Panc1 (cell line): ENCODE measurements around the gene ABHD15. TPM values are rescaled to one million over a fixed set of nuclear protein-coding genes. Genes with fewer than 3 reads are reported as not detected.

ENCODE experiments used
- ATAC-seq: fragments of 200-7000 bp; cut with Tn5 transposase; 2 replicates; pipeline ENCODE4 v1.9.1; 2020; ENCODE audit warnings: mild to moderate bottlenecking, moderate library complexity
- BruUV-seq: library from RNA; stranded (reverse); fragments of 400-500 nt; replicated peaks from 2 replicates; lab custom pipeline; 2021; lab: Mats Ljungman, UMichigan
- CTCF ChIA-PET: fragments of 300-600 bp; sonication (Branson Sonifier 250); formaldehyde crosslinking; loops from one replicate; lab custom pipeline; 2022; ENCODE audit warnings: antibody characterized with exemption; lab: Charles Lee
- POLR2A ChIA-PET: fragments of 300-600 bp; sonication (Branson Sonifier 250); formaldehyde crosslinking; loops from one replicate; lab custom pipeline; 2022; ENCODE audit warnings: antibody characterized with exemption; lab: Charles Lee
- DNase-seq: peaks from one replicate; pipeline ENCODE4 v3.0.0-alpha.2; 2010; ENCODE audit warnings: low read depth, low spot score
- H3K27ac ChIP-seq: 2 replicates; pipeline ENCODE4 v1.5.1; 2011; ENCODE audit warnings: mild to moderate bottlenecking, low read length, inconsistent platforms
- H3K27me3 ChIP-seq: fragments of 200-500 bp; sonication (Bioruptor generic); 2 replicates; pipeline ENCODE4 v1.6.0; 2014; ENCODE audit warnings: low read length, inconsistent platforms; ENCODE audit not compliant: control insufficient read depth, insufficient read depth
- H3K36me3 ChIP-seq: fragments of 200-500 bp; sonication (Bioruptor generic); 2 replicates; pipeline ENCODE4 v1.5.1; 2014; ENCODE audit warnings: inconsistent platforms, mild to moderate bottlenecking, low read length, moderate library complexity; ENCODE audit not compliant: control insufficient read depth, insufficient read depth
- H3K4me1 ChIP-seq: 2 replicates; pipeline ENCODE4 v1.5.1; 2011; ENCODE audit warnings: inconsistent platforms, mild to moderate bottlenecking, low read length, moderate library complexity; ENCODE audit not compliant: control insufficient read depth, insufficient read depth
- H3K4me3 ChIP-seq, 2 experiments: 2 replicates each; pipeline ENCODE4 v1.5.1; 2011 to 2012; ENCODE audit warnings: low read depth in 2 of 2, low read length in 2 of 2, mild to moderate bottlenecking in 2 of 2, inconsistent platforms in 1 of 2, moderate library complexity in 1 of 2
- H3K9me3 ChIP-seq: fragments of 200-500 bp; sonication (Bioruptor generic); 2 replicates; pipeline ENCODE4 v1.5.1; 2014; ENCODE audit warnings: low read depth, mild to moderate bottlenecking, inconsistent platforms, low read length, moderate library complexity; ENCODE audit not compliant: control insufficient read depth, insufficient read depth
- POLR2AphosphoS5 ChIP-seq: IDR thresholded peaks from 2 replicates; pipeline ENCODE4 v1.6.1; 2012; ENCODE audit warnings: mild to moderate bottlenecking, low read depth, low read length, moderate library complexity
- SIN3A ChIP-seq: IDR thresholded peaks from 2 replicates; pipeline ENCODE4 v1.6.1; 2012; ENCODE audit warnings: low read depth, mild to moderate bottlenecking, low read length, moderate library complexity, borderline replicate concordance; ENCODE audit not compliant: insufficient read depth
- TCF7L2 ChIP-seq: IDR thresholded peaks from 2 replicates; pipeline ENCODE4 v1.6.1; 2011; ENCODE audit warnings: mild to moderate bottlenecking, low read depth, low read length, inconsistent platforms
- in situ Hi-C: cut with HindIII; loops from 2 replicates; pipeline ENCODE4 v1.10.0; 2016; ENCODE audit warnings: low sequenced_read_pairs, low pct_unique_long_range_greater_than_20kb
- intact Hi-C: fragments of 100-400 bp; cut with micrococcal nuclease; formaldehyde crosslinking; loops from one replicate; pipeline ENCODE4 v1.10.0; 2022; ENCODE audit not compliant: unreplicated experiment
- total RNA-seq: library from RNA; stranded (reverse); gene quantifications from one replicate; pipeline ENCODE4 v1.2.1, GENCODE V29; 2021; ENCODE audit not compliant: unreplicated experiment
- TF ChIP-seq, protein P1 (sequence below), 2 experiments: IDR thresholded peaks; 2 replicates each; pipeline ENCODE4 v1.6.1; 2011 to 2012; ENCODE audit warnings: low read depth in 2 of 2, control low read depth in 1 of 2, low read length in 1 of 2, mild to moderate bottlenecking in 1 of 2, moderate library complexity in 1 of 2; ENCODE audit not compliant: insufficient read depth in 1 of 2
- TF ChIP-seq, protein P2 (sequence below): fragments of 450-650 bp; IDR thresholded peaks from 2 replicates; pipeline ENCODE4 v1.5.1; 2017; ENCODE audit warnings: mild to moderate bottlenecking

The ABHD15 gene
- total RNA-seq, 1 experiment from 2014 or later, result 33.7 TPM

DNA sequence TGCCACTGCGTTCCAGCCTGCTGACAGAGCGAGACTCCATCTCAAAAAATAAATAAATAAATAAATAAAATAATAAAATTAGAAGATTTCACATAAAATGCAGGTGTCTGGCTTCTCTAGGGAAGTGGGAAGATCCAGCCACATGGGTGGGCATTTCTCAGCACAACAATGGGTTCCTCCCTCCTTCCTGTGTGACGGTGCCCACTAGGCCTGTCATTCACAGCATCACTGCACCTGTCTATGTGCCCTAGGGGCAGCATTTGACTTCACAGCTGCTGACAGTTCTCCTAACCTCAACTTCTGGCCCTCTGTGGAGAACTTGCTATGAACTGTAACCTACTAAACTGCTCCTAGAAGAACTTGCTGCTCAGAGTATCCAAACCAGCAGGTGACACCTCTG, 3.0 kb downstream of the ABHD15 start:
- TF ChIP-seq POLR2AphosphoS5, result no peak
- TF ChIP-seq, protein P1, sequence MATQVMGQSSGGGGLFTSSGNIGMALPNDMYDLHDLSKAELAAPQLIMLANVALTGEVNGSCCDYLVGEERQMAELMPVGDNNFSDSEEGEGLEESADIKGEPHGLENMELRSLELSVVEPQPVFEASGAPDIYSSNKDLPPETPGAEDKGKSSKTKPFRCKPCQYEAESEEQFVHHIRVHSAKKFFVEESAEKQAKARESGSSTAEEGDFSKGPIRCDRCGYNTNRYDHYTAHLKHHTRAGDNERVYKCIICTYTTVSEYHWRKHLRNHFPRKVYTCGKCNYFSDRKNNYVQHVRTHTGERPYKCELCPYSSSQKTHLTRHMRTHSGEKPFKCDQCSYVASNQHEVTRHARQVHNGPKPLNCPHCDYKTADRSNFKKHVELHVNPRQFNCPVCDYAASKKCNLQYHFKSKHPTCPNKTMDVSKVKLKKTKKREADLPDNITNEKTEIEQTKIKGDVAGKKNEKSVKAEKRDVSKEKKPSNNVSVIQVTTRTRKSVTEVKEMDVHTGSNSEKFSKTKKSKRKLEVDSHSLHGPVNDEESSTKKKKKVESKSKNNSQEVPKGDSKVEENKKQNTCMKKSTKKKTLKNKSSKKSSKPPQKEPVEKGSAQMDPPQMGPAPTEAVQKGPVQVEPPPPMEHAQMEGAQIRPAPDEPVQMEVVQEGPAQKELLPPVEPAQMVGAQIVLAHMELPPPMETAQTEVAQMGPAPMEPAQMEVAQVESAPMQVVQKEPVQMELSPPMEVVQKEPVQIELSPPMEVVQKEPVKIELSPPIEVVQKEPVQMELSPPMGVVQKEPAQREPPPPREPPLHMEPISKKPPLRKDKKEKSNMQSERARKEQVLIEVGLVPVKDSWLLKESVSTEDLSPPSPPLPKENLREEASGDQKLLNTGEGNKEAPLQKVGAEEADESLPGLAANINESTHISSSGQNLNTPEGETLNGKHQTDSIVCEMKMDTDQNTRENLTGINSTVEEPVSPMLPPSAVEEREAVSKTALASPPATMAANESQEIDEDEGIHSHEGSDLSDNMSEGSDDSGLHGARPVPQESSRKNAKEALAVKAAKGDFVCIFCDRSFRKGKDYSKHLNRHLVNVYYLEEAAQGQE (IDR thresholded peaks at IDR 0.05; ENCODE audit: insufficient read depth in 1 of 2, low read depth in 2 of 2, low read length in 1 of 2), result no peak
- TF ChIP-seq SIN3A, result no peak
- no peak for TF ChIP-seq TCF7L2
- TF ChIP-seq, protein P2, sequence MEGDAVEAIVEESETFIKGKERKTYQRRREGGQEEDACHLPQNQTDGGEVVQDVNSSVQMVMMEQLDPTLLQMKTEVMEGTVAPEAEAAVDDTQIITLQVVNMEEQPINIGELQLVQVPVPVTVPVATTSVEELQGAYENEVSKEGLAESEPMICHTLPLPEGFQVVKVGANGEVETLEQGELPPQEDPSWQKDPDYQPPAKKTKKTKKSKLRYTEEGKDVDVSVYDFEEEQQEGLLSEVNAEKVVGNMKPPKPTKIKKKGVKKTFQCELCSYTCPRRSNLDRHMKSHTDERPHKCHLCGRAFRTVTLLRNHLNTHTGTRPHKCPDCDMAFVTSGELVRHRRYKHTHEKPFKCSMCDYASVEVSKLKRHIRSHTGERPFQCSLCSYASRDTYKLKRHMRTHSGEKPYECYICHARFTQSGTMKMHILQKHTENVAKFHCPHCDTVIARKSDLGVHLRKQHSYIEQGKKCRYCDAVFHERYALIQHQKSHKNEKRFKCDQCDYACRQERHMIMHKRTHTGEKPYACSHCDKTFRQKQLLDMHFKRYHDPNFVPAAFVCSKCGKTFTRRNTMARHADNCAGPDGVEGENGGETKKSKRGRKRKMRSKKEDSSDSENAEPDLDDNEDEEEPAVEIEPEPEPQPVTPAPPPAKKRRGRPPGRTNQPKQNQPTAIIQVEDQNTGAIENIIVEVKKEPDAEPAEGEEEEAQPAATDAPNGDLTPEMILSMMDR, result no peak
- Histone ChIP-seq H3K4me1 (peaks cover 7% of the 10 kb centered on the region), H3K27ac (no peak overlapping the region), H3K9me3 (no peaks in the 10 kb centered on the region), H3K4me3 (no peak overlapping the region), H3K27me3 (no peaks in the 10 kb centered on the region), H3K36me3 (no peaks in the 10 kb centered on the region)
- CTCF ChIA-PET, result no interaction called here
- ATAC-seq, result no peak
- POLR2A ChIA-PET, result no interaction called here
- BruUV-seq, result no TSS peak
- DNase-seq, result no peak
- intact Hi-C loops, result no loop called here
- in situ Hi-C loops, result no loop called here

DNA sequence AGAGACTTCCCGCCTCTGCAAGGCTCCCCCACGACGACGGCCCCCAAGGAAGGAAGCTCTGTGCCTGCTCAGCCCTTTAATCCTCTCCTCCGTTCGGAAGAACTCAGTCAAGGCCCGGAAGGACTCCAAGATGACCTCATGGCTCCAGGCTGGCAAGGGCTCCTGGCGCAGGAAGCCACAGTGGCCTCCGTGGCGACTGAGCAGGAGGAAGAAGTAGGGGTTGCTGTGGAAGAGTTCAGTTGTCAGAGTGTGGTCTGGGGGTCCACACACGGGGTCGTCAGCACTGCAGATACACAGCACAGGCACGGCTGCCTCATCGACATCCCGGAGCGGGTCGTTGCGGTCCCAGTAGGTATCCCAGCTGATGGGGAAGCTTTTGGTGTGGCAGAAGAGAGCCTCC, 4.2 kb downstream of the ABHD15 start:
- CTCF ChIA-PET, result no interaction called here
- BruUV-seq, result no TSS peak

More for the DNA sequence above, 4.2 kb downstream of the ABHD15 start:
- in situ Hi-C loops, result no loop called here
- Histone ChIP-seq H3K27me3 (no peaks in the 10 kb centered on the region), H3K9me3 (no peaks in the 10 kb centered on the region), H3K4me3 (no peak overlapping the region), H3K36me3 (no peaks in the 10 kb centered on the region), H3K4me1 (peaks cover 7% of the 10 kb centered on the region), H3K27ac (no peak overlapping the region)
- DNase-seq (no peak), ATAC-seq (no peak)
- intact Hi-C loops, result no loop called here
- TF ChIP-seq, protein P1 (IDR thresholded peaks at IDR 0.05; ENCODE audit: insufficient read depth in 1 of 2, low read depth in 2 of 2, low read length in 1 of 2), result no peak
- TF ChIP-seq SIN3A (no peak), TCF7L2 (no peak), POLR2AphosphoS5 (no peak)
- TF ChIP-seq, protein P2, result no peak
- POLR2A ChIA-PET, result interaction anchor here (0.6 kb wide), 1 partner anchor 9 kb away, joined by 3 read pairs; no protein-coding TSS in a partner anchor
